SK-N-SH (cell line): Measurements from ENCODE around the gene MAPRE2. TPM values are rescaled to one million over a fixed set of nuclear protein-coding genes. Genes with fewer than 3 reads are reported as not detected.

Experiments used
- CTCF ChIA-PET: fragments of 300-600, 350-600 bp; formaldehyde crosslinking; extraction: SDS; loops from one replicate; lab custom pipeline; 2021; lab: Yijun Ruan, JAX
- POLR2A ChIA-PET: fragments of 350-600 bp; sonication (Branson Sonifier 250); formaldehyde crosslinking; extraction: SDS; loops from one replicate; lab custom pipeline; 2020; ENCODE audit warnings: antibody characterized with exemption, inconsistent platforms; lab: Yijun Ruan, JAX
- DNase-seq: peaks from one replicate; pipeline ENCODE4 v3.0.0; 2012
- H2AFZ ChIP-seq: fragments of 200-600 bp; sonication (generic); 2 replicates; pipeline ENCODE4 v1.8.1; 2016; ENCODE audit warnings: antibody characterized with exemption, mild to moderate bottlenecking, low read depth
- H3F3A ChIP-seq: fragments of 200-600 bp; sonication (generic); replicated peaks from 2 replicates; pipeline ENCODE3; 2016; ENCODE audit warnings: antibody characterized with exemption, mild to moderate bottlenecking; ENCODE audit not compliant: insufficient read depth
- H3K27ac ChIP-seq, 2 experiments: fragments of 200-500 bp in 1 of 2; fragments of 200-600 bp in 1 of 2; sonication (Bioruptor generic) in 1 of 2; sonication (generic), shearing (Covaris generic) in 1 of 2; 2 replicates each; pipeline versions ENCODE4 v1.5.1 to v1.6.1; 2014 to 2016; ENCODE audit warnings: low read depth in 2 of 2, inconsistent platforms in 1 of 2, low read length in 1 of 2, mild to moderate bottlenecking in 1 of 2, mixed read lengths in 1 of 2
- H3K27me3 ChIP-seq: fragments of 200-600 bp; sonication (generic), shearing (Covaris generic); 2 replicates; pipeline ENCODE4 v1.6.1; 2016; ENCODE audit warnings: mixed run types; ENCODE audit not compliant: insufficient read depth
- H3K36me3 ChIP-seq, 2 experiments: fragments of 200-500 bp in 1 of 2; fragments of 200-600 bp in 1 of 2; sonication (Bioruptor generic) in 1 of 2; sonication (generic) in 1 of 2; replicated peaks in 1 of 2; 2 replicates each; pipeline versions ENCODE3 to v1.5.1; 2014 to 2016; ENCODE audit warnings: low read length in 1 of 2, mild to moderate bottlenecking in 1 of 2; ENCODE audit not compliant: insufficient read depth in 2 of 2, control insufficient read depth in 1 of 2
- H3K4me1 ChIP-seq, 2 experiments: fragments of 200-500 bp in 1 of 2; fragments of 200-600 bp in 1 of 2; sonication (Bioruptor generic) in 1 of 2; sonication (generic), shearing (Covaris generic) in 1 of 2; 2 replicates each; pipeline versions ENCODE4 v1.5.1 to v1.6.1; 2014 to 2016; ENCODE audit warnings: low read depth in 1 of 2, low read length in 1 of 2, mixed run types in 1 of 2; ENCODE audit not compliant: insufficient read depth in 2 of 2, control insufficient read depth in 1 of 2
- H3K4me2 ChIP-seq: fragments of 200-600 bp; sonication (generic), shearing (Covaris generic); 2 replicates; pipeline ENCODE4 v1.6.1; 2017; ENCODE audit warnings: mixed run types
- H3K4me3 ChIP-seq, 2 experiments: fragments of 200-500 bp in 1 of 2; fragments of 200-600 bp in 1 of 2; sonication (Bioruptor generic) in 1 of 2; sonication (generic), shearing (Covaris generic) in 1 of 2; 2 replicates each; pipeline versions ENCODE4 v1.5.1 to v1.8.1; 2014 to 2016; ENCODE audit warnings: low read depth in 2 of 2, inconsistent platforms in 1 of 2, low read length in 1 of 2, mild to moderate bottlenecking in 1 of 2, mixed read lengths in 1 of 2, moderate library complexity in 1 of 2
- H3K79me2 ChIP-seq: fragments of 200-600 bp; sonication (generic); 2 replicates; pipeline ENCODE4 v1.8.1; 2017; ENCODE audit warnings: mild to moderate bottlenecking; ENCODE audit not compliant: insufficient read depth
- H3K9ac ChIP-seq: fragments of 200-600 bp; sonication (generic); 2 replicates; pipeline ENCODE4 v1.6.1; 2017; ENCODE audit warnings: mixed run types
- H3K9me2 ChIP-seq: fragments of 200-600 bp; sonication (generic); 2 replicates; pipeline ENCODE4 v1.6.1; 2017; ENCODE audit warnings: mixed run types
- H3K9me3 ChIP-seq: fragments of 200-600 bp; sonication (generic); 2 replicates; pipeline ENCODE4 v1.6.1; 2017; ENCODE audit warnings: mixed run types, mild to moderate bottlenecking, moderate library complexity
- H4K20me1 ChIP-seq: fragments of 200-600 bp; sonication (generic); 2 replicates; pipeline ENCODE4 v1.6.1; 2017; ENCODE audit warnings: mild to moderate bottlenecking, mixed run types; ENCODE audit not compliant: insufficient read depth
- ELF1 ChIP-seq: IDR thresholded peaks from 2 replicates; pipeline ENCODE4 v1.4.0; 2012
- EZH2phosphoT487 ChIP-seq: fragments of 200-600 bp; sonication (generic); IDR thresholded peaks from 2 replicates; pipeline ENCODE4 v1.6.1; 2017; ENCODE audit warnings: low read depth, mixed run types, mild to moderate bottlenecking, antibody characterized with exemption, moderate library complexity, borderline replicate concordance
- FOSL2 ChIP-seq: IDR thresholded peaks from 2 replicates; pipeline ENCODE4 v1.4.0; 2012; ENCODE audit warnings: low read depth, mild to moderate bottlenecking, moderate library complexity, borderline replicate concordance
- FOXM1 ChIP-seq: IDR thresholded peaks from 2 replicates; pipeline ENCODE4 v1.4.0; 2012; ENCODE audit warnings: low read depth, mild to moderate bottlenecking
- GATA2 ChIP-seq: sonication (generic); formaldehyde crosslinking; IDR thresholded peaks from 2 replicates; pipeline ENCODE4 v1.5.0; 2020; ENCODE audit warnings: mild to moderate bottlenecking, missing genetic modification reagents
- NFIC ChIP-seq: IDR thresholded peaks from 2 replicates; pipeline ENCODE4 v1.4.0; 2012; ENCODE audit warnings: borderline replicate concordance
- RAD21 ChIP-seq: IDR thresholded peaks from 2 replicates; pipeline ENCODE4 v1.6.1; 2012; ENCODE audit warnings: mild to moderate bottlenecking, low read length
- RCOR1 ChIP-seq: fragments of 150-350 bp; IDR thresholded peaks from 2 replicates; pipeline ENCODE4 v1.6.1; 2017; ENCODE audit warnings: antibody characterized with exemption, low read length
- RFX5 ChIP-seq: IDR thresholded peaks from 2 replicates; pipeline ENCODE4 v1.6.1; 2012; ENCODE audit warnings: mild to moderate bottlenecking, improper control_type of control experiment, low read length
- SIN3A ChIP-seq: IDR thresholded peaks from 2 replicates; pipeline ENCODE4 v1.6.1; 2012; ENCODE audit warnings: low read depth, mild to moderate bottlenecking, low read length, moderate library complexity, borderline replicate concordance
- SMC3 ChIP-seq: IDR thresholded peaks from 2 replicates; pipeline ENCODE4 v1.6.1; 2012; ENCODE audit warnings: low read depth, low read length, improper control_type of control experiment
- TCF12 ChIP-seq: IDR thresholded peaks from 2 replicates; pipeline ENCODE4 v1.4.0; 2012
- WGBS: methylation state at CpG from one replicate; pipeline ENCODE4 v1.1.6; 2017; ENCODE audit warnings: low lambda C conversion rate; 5-methylcytosine and 5-hydroxymethylcytosine counted together
- polyA plus RNA-seq, 3 experiments: library from polyadenylated mRNA; depleted of rRNA; stranded (reverse); fragments of >200 nt; gene quantifications; 2 replicates each; pipeline ENCODE4 v1.2.3, GENCODE V29; 2012
- TF ChIP-seq, protein P1 (sequence below): IDR thresholded peaks from 2 replicates; pipeline ENCODE4 v1.4.0; 2012; ENCODE audit warnings: low read depth, borderline replicate concordance
- TF ChIP-seq, protein P2 (sequence below): fragments of 150-350 bp; IDR thresholded peaks from 2 replicates; pipeline ENCODE4 v1.6.1; 2016; ENCODE audit warnings: mild to moderate bottlenecking, low read depth, low read length
- TF ChIP-seq, protein P3 (sequence below): fragments of 200-600 bp; sonication (generic); IDR thresholded peaks from 2 replicates; pipeline ENCODE4 v1.6.1; 2017; ENCODE audit warnings: antibody characterized with exemption, mild to moderate bottlenecking, moderate library complexity
- TF ChIP-seq, protein P4 (sequence below): IDR thresholded peaks from 2 replicates; pipeline ENCODE4 v1.4.0; 2012; ENCODE audit warnings: low read depth
- TF ChIP-seq, protein P5 (sequence below): IDR thresholded peaks from 2 replicates; pipeline ENCODE4 v1.6.1; 2012; ENCODE audit warnings: mild to moderate bottlenecking, low read depth, low read length, moderate library complexity

The MAPRE2 gene
- polyA plus RNA-seq, 1 of the 3 experiments (the other 2 are of a cell fraction) = 11.5 TPM

DNA sequence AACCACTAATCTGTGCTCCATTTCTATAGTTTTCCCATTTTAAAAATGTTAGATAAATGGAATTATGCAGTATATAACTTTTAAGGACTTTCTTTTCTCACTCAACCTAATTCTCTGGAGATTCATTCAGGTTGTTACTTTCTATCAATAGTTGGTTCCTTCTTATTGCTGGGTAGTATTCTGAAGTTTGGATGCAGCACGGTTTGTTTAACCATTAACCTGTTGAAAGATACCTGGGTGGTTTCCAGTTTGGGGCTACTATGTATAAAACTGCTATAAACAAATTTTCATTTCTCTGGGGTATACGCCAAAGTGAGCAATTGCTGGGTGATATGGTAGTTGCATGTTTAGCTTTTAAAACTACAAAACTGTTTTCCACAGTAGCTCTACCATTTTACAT is 39.1 kb upstream of the MAPRE2 start (continued):
- TF ChIP-seq, protein P1, sequence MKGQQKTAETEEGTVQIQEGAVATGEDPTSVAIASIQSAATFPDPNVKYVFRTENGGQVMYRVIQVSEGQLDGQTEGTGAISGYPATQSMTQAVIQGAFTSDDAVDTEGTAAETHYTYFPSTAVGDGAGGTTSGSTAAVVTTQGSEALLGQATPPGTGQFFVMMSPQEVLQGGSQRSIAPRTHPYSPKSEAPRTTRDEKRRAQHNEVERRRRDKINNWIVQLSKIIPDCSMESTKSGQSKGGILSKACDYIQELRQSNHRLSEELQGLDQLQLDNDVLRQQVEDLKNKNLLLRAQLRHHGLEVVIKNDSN = no peak
- TF ChIP-seq, protein P2, sequence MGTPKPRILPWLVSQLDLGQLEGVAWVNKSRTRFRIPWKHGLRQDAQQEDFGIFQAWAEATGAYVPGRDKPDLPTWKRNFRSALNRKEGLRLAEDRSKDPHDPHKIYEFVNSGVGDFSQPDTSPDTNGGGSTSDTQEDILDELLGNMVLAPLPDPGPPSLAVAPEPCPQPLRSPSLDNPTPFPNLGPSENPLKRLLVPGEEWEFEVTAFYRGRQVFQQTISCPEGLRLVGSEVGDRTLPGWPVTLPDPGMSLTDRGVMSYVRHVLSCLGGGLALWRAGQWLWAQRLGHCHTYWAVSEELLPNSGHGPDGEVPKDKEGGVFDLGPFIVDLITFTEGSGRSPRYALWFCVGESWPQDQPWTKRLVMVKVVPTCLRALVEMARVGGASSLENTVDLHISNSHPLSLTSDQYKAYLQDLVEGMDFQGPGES = no peak
- TF ChIP-seq ELF1 = no peak
- TF ChIP-seq RCOR1 = no peak
- TF ChIP-seq, all 33 proteins: peak for 0

DNA sequence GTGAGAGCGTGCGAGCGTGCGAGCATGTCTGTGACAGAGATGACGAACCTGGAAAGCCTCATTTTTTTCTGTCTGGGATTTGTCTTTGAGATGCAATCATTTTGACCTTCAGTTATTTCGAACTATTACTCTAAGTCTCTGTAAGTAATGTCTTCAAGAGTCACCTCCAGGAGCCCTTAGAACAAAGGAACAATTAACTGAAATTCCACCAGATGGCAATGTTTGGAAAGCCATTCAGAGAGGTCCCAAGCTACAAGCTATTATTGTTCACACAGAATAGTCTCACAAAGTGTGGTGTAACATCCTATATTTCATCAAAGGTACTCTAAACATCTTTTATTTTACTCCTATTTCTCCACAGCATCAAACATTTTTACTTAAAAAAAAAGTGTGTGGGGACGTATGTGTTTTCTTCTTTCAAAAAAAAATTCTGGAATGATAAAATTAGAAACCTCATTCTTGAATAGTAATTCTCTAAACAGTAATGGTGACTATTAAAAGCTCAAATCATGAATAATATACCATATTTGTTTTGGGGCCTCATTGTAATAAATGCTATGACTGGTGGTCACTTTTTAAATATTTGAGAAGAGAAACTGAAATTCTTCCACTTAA is 35.1 kb upstream of the MAPRE2 start:
- Histone ChIP-seq H3K9ac (no peak overlapping the region), H2AFZ (no peak overlapping the region), H3K27me3 (no peaks in the 10 kb centered on the region), H3K27ac (no peak overlapping the region), H3K36me3 (no peaks in the 10 kb centered on the region), H3K9me3 (no peaks in the 10 kb centered on the region), H3K9me2 (no peaks in the 10 kb centered on the region), H3K4me2 (no peak overlapping the region), H3K79me2 (no peaks in the 10 kb centered on the region), H3F3A (no peaks in the 10 kb centered on the region)
- 37% methylated on average over 7 of the region's 7 CpGs for WGBS
- POLR2A ChIA-PET = no interaction called here
- peak; percentile 90 for TF ChIP-seq SMC3
- TF ChIP-seq, protein P3, sequence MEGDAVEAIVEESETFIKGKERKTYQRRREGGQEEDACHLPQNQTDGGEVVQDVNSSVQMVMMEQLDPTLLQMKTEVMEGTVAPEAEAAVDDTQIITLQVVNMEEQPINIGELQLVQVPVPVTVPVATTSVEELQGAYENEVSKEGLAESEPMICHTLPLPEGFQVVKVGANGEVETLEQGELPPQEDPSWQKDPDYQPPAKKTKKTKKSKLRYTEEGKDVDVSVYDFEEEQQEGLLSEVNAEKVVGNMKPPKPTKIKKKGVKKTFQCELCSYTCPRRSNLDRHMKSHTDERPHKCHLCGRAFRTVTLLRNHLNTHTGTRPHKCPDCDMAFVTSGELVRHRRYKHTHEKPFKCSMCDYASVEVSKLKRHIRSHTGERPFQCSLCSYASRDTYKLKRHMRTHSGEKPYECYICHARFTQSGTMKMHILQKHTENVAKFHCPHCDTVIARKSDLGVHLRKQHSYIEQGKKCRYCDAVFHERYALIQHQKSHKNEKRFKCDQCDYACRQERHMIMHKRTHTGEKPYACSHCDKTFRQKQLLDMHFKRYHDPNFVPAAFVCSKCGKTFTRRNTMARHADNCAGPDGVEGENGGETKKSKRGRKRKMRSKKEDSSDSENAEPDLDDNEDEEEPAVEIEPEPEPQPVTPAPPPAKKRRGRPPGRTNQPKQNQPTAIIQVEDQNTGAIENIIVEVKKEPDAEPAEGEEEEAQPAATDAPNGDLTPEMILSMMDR = peak; percentile 75
- TF ChIP-seq RAD21 = peak; percentile 95
- TF ChIP-seq, protein P1 = no peak
- TF ChIP-seq RFX5 = 0 out of 2 replicates have a peak, but pooled peaks have one; percentile 15
- TF ChIP-seq, all 33 proteins: peak for 4
- Histone ChIP-seq H3K4me1 (no peaks in the 10 kb centered on the region; a peak in 1 of 4 replicates), H4K20me1 (no peaks in the 10 kb centered on the region), H3K4me3 (no peak overlapping the region)
- DNase-seq = peak; percentile 60
- CTCF ChIA-PET = interaction anchor here (0.6 to 2.4 kb wide), 20 partner anchors 9 to 380 kb away, joined by 3 to 35 read pairs (median 5); partner anchors contain the start of gene MAPRE2

DNA sequence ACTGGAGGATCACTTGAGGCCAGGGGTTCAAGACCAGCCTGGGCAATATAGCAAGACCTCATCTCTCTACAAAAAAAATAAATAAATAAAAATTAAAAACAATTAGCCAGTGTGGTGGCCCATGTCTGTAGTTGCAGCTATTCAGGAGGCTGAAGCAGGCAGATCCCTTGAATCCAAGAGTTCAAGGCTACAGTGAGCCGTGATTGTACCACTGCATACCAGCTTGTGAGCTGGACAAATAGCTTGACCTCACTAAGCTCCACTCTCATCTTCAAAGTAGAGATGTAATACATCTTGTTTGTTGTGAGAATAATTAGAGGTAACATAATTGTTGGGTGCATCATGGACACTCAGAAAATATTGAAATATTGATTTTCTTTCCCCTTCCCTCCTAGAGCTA is 31.1 kb upstream of the MAPRE2 start:
- H3K9ac ChIP-seq = no peak overlapping the region
- TF ChIP-seq RCOR1 (no peak), FOSL2 (no peak), FOXM1 (no peak), GATA2 (CRISPR knock-in tag) (no peak), NFIC (no peak), TCF12 (no peak), EZH2phosphoT487 (no peak), SIN3A (no peak)
- TF ChIP-seq, protein P4, sequence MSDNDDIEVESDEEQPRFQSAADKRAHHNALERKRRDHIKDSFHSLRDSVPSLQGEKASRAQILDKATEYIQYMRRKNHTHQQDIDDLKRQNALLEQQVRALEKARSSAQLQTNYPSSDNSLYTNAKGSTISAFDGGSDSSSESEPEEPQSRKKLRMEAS = no peak
- TF ChIP-seq, protein P5, sequence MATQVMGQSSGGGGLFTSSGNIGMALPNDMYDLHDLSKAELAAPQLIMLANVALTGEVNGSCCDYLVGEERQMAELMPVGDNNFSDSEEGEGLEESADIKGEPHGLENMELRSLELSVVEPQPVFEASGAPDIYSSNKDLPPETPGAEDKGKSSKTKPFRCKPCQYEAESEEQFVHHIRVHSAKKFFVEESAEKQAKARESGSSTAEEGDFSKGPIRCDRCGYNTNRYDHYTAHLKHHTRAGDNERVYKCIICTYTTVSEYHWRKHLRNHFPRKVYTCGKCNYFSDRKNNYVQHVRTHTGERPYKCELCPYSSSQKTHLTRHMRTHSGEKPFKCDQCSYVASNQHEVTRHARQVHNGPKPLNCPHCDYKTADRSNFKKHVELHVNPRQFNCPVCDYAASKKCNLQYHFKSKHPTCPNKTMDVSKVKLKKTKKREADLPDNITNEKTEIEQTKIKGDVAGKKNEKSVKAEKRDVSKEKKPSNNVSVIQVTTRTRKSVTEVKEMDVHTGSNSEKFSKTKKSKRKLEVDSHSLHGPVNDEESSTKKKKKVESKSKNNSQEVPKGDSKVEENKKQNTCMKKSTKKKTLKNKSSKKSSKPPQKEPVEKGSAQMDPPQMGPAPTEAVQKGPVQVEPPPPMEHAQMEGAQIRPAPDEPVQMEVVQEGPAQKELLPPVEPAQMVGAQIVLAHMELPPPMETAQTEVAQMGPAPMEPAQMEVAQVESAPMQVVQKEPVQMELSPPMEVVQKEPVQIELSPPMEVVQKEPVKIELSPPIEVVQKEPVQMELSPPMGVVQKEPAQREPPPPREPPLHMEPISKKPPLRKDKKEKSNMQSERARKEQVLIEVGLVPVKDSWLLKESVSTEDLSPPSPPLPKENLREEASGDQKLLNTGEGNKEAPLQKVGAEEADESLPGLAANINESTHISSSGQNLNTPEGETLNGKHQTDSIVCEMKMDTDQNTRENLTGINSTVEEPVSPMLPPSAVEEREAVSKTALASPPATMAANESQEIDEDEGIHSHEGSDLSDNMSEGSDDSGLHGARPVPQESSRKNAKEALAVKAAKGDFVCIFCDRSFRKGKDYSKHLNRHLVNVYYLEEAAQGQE = no peak

More for the DNA sequence above, 31.1 kb upstream of the MAPRE2 start:
- H3K4me1 ChIP-seq = no peaks in the 10 kb centered on the region; a peak in 1 of 4 replicates
- H3K79me2 ChIP-seq = no peaks in the 10 kb centered on the region
- no peak overlapping the region for H3K4me3 ChIP-seq
- no peak overlapping the region for H2AFZ ChIP-seq
- no peak overlapping the region for H3K27ac ChIP-seq
- POLR2A ChIA-PET = no interaction called here
- no peak overlapping the region for H3K4me2 ChIP-seq
- H3K36me3 ChIP-seq = no peaks in the 10 kb centered on the region
- H3F3A ChIP-seq = no peaks in the 10 kb centered on the region
- H3K9me2 ChIP-seq = no peaks in the 10 kb centered on the region
- CTCF ChIA-PET = interaction anchor here (0.9 to 3.8 kb wide), 10 partner anchors 11 to 376 kb away, joined by 3 to 27 read pairs (median 4); partner anchors contain the start of genes MAPRE2 and ZNF24
- H3K27me3 ChIP-seq = no peaks in the 10 kb centered on the region
- 58% methylated on average over 1 of the region's 1 CpG for WGBS
- H3K9me3 ChIP-seq = no peaks in the 10 kb centered on the region
- no peaks in the 10 kb centered on the region for H4K20me1 ChIP-seq
- DNase-seq = no peak
